ENCODE results near the gene SIMC1.

The SIMC1 gene

GRCh38 chr5:176359658-176360057 is 121.4 kb downstream of the SIMC1 start:
- TF ChIP-seq CTCF (IDR thresholded peaks at IDR 0.05; ENCODE audit: poor library complexity, severe bottlenecking): no peak
- Histone ChIP-seq H3K27ac (ENCODE audit: poor library complexity, severe bottlenecking) (no peak overlapping the region), H3K36me3 (ENCODE audit: low read depth) (peaks cover 51% of the 10 kb centered on the region), H3K27me3 (ENCODE audit: insufficient read depth, poor library complexity, severe bottlenecking) (no peaks in the 10 kb centered on the region), H3K4me1 (ENCODE audit: insufficient read depth, poor library complexity, severe bottlenecking) (peaks cover 7% of the 10 kb centered on the region), H3K9me3 (ENCODE audit: severe bottlenecking) (no peaks in the 10 kb centered on the region), H3K4me3 (ENCODE audit: severe bottlenecking) (no peak overlapping the region)
- DNase-seq (ENCODE audit: low spot score): no peak
- no peak for ATAC-seq (ENCODE audit: low read depth)

DNA sequence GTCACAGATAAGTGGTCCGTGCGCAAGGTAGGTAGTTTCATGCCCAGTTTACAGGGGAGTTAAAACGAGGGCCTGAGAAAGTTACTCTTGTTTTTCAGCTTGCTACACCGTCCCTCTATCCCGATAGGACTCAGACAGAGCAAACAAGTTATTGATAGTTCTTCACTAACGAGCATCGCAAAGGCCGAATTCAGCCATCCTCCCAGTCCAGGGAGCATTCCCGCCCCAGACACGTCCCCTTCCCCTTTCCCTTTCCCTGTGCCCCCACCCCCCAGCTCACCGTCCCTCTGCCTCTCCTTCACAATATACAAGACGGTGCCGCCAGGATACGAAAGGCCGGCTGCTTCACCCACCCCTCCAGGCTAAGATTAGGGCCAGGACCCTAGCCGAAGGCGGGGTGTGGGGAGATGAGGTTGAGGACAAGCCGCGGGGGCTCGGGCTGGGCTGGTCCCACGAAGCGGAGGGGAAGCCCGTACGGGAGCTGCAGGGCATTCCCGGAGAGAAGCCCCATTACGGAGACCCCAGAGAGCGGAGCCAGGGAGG is 122.7 kb downstream of the SIMC1 start:
- Histone ChIP-seq H3K4me1 (ENCODE audit: insufficient read depth, poor library complexity, severe bottlenecking) (peaks cover 7% of the 10 kb centered on the region), H3K36me3 (ENCODE audit: low read depth) (peaks cover 39% of the 10 kb centered on the region), H3K27ac (ENCODE audit: poor library complexity, severe bottlenecking) (peak overlapping the region; percentile 34), H3K4me3 (ENCODE audit: severe bottlenecking) (peak overlapping the region; percentile 63), H3K9me3 (ENCODE audit: severe bottlenecking) (no peaks in the 10 kb centered on the region), H3K27me3 (ENCODE audit: insufficient read depth, poor library complexity, severe bottlenecking) (no peaks in the 10 kb centered on the region)
- no peak for TF ChIP-seq CTCF (IDR thresholded peaks at IDR 0.05; ENCODE audit: poor library complexity, severe bottlenecking)
- DNase-seq (ENCODE audit: low spot score): peak; percentile 73
- peak; percentile 5 for ATAC-seq (ENCODE audit: low read depth)

DNA sequence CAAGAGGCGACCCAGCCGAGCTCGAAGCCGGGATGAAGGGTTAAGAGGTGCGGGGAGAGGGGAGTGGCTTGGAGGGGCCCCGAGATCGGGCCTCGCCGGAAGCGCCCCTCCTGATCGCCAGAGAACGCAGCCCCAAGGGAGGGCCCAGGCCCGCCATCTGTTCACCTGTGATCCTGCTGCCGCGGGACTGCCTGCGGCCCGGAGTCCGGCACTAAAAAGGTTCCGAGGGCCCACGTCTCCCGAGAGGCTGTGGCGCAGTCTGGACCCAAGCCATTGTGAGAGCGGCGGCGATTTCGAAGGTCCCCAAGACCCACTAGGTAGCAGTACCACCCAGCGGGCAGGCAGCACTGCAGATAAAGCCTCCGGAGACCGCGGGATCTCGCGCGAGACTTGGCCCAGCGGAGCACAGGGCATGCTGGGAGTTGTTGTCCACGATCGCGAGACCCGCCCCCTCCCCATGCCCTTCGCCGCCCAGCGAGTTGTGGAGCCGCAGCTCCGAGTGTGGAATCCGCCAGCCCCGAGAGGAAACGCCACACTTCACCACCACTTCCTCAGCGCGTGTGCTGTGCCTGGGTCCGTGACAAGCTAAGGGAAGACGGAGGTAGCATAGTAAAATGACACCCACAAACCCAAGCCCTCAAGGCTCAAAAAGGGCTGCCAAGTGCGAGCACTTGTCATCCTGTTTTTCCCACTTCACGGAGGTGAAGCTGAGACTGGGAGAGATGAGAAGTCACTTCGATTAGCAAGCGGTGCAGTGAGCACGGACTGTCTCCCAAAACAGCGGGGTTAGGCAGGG is 123.4 kb downstream of the SIMC1 start, which contains the start of gene KIAA1191:
TSS of gene KIAA1191 (minus strand) at position 328 of the 796 bp plus-strand sequence. CDS start 2,256 bp downstream, outside the sequence.
- Histone ChIP-seq H3K36me3 (ENCODE audit: low read depth) (peaks cover 32% of the 10 kb centered on the region), H3K4me3 (ENCODE audit: severe bottlenecking) (peak within 1 kb of the TSS; percentile 63), H3K27me3 (ENCODE audit: insufficient read depth, poor library complexity, severe bottlenecking) (no peaks in the 10 kb centered on the region), H3K4me1 (ENCODE audit: insufficient read depth, poor library complexity, severe bottlenecking) (peaks cover 7% of the 10 kb centered on the region), H3K27ac (ENCODE audit: poor library complexity, severe bottlenecking) (peak within 1 kb of the TSS; percentile 34), H3K9me3 (ENCODE audit: severe bottlenecking) (no peaks in the 10 kb centered on the region)
- ATAC-seq (ENCODE audit: low read depth) (peak; percentile 90), DNase-seq (ENCODE audit: low spot score) (peak; percentile 97)
- TF ChIP-seq CTCF (IDR thresholded peaks at IDR 0.05; ENCODE audit: poor library complexity, severe bottlenecking): peak; percentile 47

- no peak for ATAC-seq (ENCODE audit: low read depth)
- H3K27me3 ChIP-seq (ENCODE audit: insufficient read depth, poor library complexity, severe bottlenecking): no peaks in the 10 kb centered on the region
- peaks cover 27% of the 10 kb centered on the region for H3K36me3 ChIP-seq (ENCODE audit: low read depth)
- H3K4me3 ChIP-seq (ENCODE audit: severe bottlenecking): peak overlapping the region; percentile 63
- H3K27ac ChIP-seq (ENCODE audit: poor library complexity, severe bottlenecking): no peak overlapping the region
- TF ChIP-seq CTCF (IDR thresholded peaks at IDR 0.05; ENCODE audit: poor library complexity, severe bottlenecking): no peak
- peaks cover 7% of the 10 kb centered on the region for H3K4me1 ChIP-seq (ENCODE audit: insufficient read depth, poor library complexity, severe bottlenecking)
- DNase-seq (ENCODE audit: low spot score): no peak
- no peaks in the 10 kb centered on the region for H3K9me3 ChIP-seq (ENCODE audit: severe bottlenecking)
These were observed 123.9 kb downstream of the SIMC1 start for GRCh38 chr5:176362233-176362490.

Measured in RWPE2 (cell line).